Prostate gland (tissue), 2 donors: Measurements from ENCODE around the gene PANK1. TPM values are rescaled to one million over a fixed set of nuclear protein-coding genes. Genes with fewer than 3 reads are reported as not detected.

Experiments
- DNase-seq: peaks from one replicate; pipeline ENCODE4 v3.0.0-alpha.2; 2019; ENCODE audit warnings: low spot score
- H3K27ac ChIP-seq, 2 donors: fragments of 200-600 bp; sonication (generic); 2 replicates each; pipeline ENCODE4 v1.5.1; 2017 to 2019
- H3K27me3 ChIP-seq: fragments of 200-600 bp; sonication (generic); replicated peaks from 2 replicates; pipeline ENCODE4 v1.5.1; 2019; ENCODE audit not compliant: insufficient read depth
- H3K36me3 ChIP-seq, 2 donors: fragments of 200-600 bp; sonication (generic); 1 replicate in 1 of 2; 2 replicates in 1 of 2; pipeline versions ENCODE4 v1.5.1 to v1.8.1; 2017 to 2019
- H3K4me1 ChIP-seq: fragments of 200-600 bp; sonication (generic); replicated peaks from 2 replicates; pipeline ENCODE4 v1.5.1; 2019
- H3K4me3 ChIP-seq, 2 donors: fragments of 200-600 bp; sonication (generic); 2 replicates each; pipeline ENCODE4 v1.5.1; 2017 to 2019
- H3K9me3 ChIP-seq: fragments of 200-600 bp; sonication (generic); 2 replicates; pipeline ENCODE4 v1.5.1; 2017
- CTCF ChIP-seq, 4 experiments: fragments of 200-600 bp in 2 of 4; fragments of 450-650 bp in 2 of 4; sonication (generic) in 2 of 4; IDR thresholded peaks; 1 replicate in 3 of 4; 2 replicates in 1 of 4; pipeline ENCODE4 v1.5.1; 2016 to 2019; ENCODE audit warnings: antibody characterized with exemption in 4 of 4, mild to moderate bottlenecking in 2 of 4, moderate library complexity in 2 of 4
- POLR2A ChIP-seq: fragments of 450-650 bp; IDR thresholded peaks from one replicate; pipeline ENCODE4 v1.6.1; 2016; ENCODE audit warnings: antibody characterized with exemption, mild to moderate bottlenecking
- POLR2AphosphoS5 ChIP-seq: sonication (generic); formaldehyde crosslinking; IDR thresholded peaks from one replicate; pipeline ENCODE4 v1.6.1; 2017; ENCODE audit warnings: antibody characterized with exemption
- WGBS: methylation state at CpG from one replicate; pipeline ENCODE4 v1.1.5; 2018; 5-methylcytosine and 5-hydroxymethylcytosine counted together
- intact Hi-C: fragments of 100-400 bp; cut with DNase I; formaldehyde crosslinking; loops from one replicate; pipeline ENCODE4 v1.14.2; 2022
- total RNA-seq, 2 donors: library from RNA; depleted of rRNA; stranded (reverse); fragments of >200 nt; gene quantifications; one replicate each; pipeline ENCODE4 v1.1.0, GENCODE V29; 2016

The PANK1 gene
- total RNA-seq, 2 donors from 2014 or later = 3.1 to 16.0 TPM

- Histone ChIP-seq H3K4me1 (no peaks in the 10 kb centered on the region), H3K27me3 (no peaks in the 10 kb centered on the region), H3K4me3 (no peak overlapping the region), H3K9me3 (no peaks in the 10 kb centered on the region), H3K36me3 (no peaks in the 10 kb centered on the region), H3K27ac (no peak overlapping the region)
- DNase-seq = no peak
- intact Hi-C loops = no loop called here
- no peak for TF ChIP-seq POLR2A
- no peak for TF ChIP-seq CTCF (IDR thresholded peaks at IDR 0.05)
- no peak for TF ChIP-seq POLR2AphosphoS5
- 85% methylated on average over 7 of the region's 7 CpGs for WGBS
Observed at GRCh38 chr10:89555688-89556445, 89.2 kb downstream of the PANK1 start.

DNA sequence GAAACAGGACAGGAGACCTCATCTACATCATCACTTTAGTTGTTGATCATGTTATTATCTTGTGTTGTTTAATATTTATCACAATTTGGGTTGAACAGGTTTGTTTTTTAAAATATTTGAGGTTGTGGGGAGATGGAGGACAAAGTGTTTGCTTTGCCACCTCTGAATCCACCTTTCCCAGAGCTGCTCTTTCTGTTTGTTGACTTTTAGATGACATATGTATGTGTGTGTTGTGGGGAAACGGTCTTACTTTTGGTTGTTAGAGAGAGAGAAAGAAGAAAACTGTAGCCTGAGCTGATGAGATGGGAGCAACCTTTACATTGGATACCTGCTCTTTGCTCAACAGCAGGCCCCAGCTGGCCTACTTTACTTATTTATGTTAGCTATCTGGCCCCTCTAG is 90.6 kb downstream of the PANK1 start:
- Histone ChIP-seq H3K4me1 (no peaks in the 10 kb centered on the region), H3K9me3 (no peaks in the 10 kb centered on the region), H3K27ac (no peak overlapping the region), H3K27me3 (no peaks in the 10 kb centered on the region), H3K36me3 (no peaks in the 10 kb centered on the region), H3K4me3 (no peak overlapping the region)
- 64% methylated on average over 1 of the region's 1 CpG for WGBS
- TF ChIP-seq POLR2AphosphoS5 (no peak), POLR2A (no peak), CTCF (IDR thresholded peaks at IDR 0.05) (no peak)
- DNase-seq = no peak
- intact Hi-C loops = no loop called here

DNA sequence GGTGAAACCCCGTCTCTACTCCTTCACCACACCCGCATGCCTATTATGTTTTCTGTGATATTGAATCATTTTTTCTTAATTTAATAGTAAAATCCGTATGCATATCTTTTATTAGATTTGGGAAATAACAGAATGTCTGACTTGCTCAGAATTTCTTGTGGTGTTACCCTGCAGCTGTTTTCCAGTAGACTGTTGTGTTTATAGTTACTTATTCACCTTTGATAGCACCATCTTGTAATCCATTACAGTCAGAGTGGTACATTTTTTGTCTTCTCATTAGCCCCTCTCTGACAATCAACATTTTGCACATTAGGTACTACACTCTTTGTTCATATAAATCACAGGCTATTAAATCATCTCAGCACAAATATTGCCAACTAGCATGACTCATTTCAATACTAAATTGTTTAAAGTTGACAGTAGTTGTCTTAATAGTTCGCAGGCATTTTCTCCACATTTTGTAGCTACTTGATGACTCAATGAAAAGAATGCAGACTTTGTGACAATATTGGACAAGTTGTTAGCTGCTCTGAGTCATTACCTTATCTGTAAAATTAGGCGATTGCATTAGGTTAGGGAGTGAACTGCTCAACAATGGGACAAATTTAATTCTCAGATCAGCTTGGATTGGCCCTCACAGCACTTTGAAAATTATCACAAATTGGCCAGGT is 91.8 kb downstream of the PANK1 start:
- TF ChIP-seq POLR2A (no peak), CTCF (IDR thresholded peaks at IDR 0.05) (no peak), POLR2AphosphoS5 (no peak)
- Histone ChIP-seq H3K4me3 (no peak overlapping the region), H3K27ac (no peak overlapping the region), H3K4me1 (no peaks in the 10 kb centered on the region), H3K9me3 (no peaks in the 10 kb centered on the region), H3K36me3 (no peaks in the 10 kb centered on the region), H3K27me3 (no peaks in the 10 kb centered on the region)
- intact Hi-C loops = no loop called here
- no peak for DNase-seq
- WGBS = 49% methylated on average over 5 of the region's 5 CpGs

DNA sequence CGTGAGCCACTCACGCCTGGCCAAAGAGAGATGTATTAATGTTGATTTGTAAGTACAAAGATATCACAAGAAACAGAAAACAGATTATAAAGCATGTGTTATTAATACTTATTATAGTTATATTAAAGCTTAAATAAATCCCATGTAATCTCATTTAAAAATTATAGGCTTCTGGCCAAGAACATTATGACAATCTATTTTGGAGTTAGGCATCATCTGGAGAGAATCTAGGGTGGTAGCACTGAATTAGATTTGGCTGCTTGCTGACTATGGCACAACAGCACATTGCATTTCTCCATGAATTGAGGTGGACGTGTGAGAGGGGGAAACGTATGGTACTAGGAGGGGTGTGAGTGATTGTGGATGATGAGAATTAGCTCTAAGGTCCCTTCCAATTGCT is 92.8 kb downstream of the PANK1 start:
- 87% methylated on average over 4 of the region's 4 CpGs for WGBS
- no peaks in the 10 kb centered on the region for H3K27me3 ChIP-seq
- intact Hi-C loops = no loop called here
- DNase-seq = no peak
- no peaks in the 10 kb centered on the region for H3K9me3 ChIP-seq
- no peaks in the 10 kb centered on the region for H3K4me1 ChIP-seq
- H3K36me3 ChIP-seq = no peaks in the 10 kb centered on the region
- no peak overlapping the region for H3K27ac ChIP-seq
- H3K4me3 ChIP-seq = no peak overlapping the region
- TF ChIP-seq POLR2AphosphoS5 (no peak), CTCF (IDR thresholded peaks at IDR 0.05) (no peak), POLR2A (no peak)

GRCh38 chr10:89550509-89550908 is 94.5 kb downstream of the PANK1 start:
- intact Hi-C loops = no loop called here
- DNase-seq = no peak
- Histone ChIP-seq H3K9me3 (no peaks in the 10 kb centered on the region), H3K27ac (no peak overlapping the region), H3K4me3 (no peak overlapping the region), H3K4me1 (no peaks in the 10 kb centered on the region), H3K27me3 (no peaks in the 10 kb centered on the region), H3K36me3 (no peaks in the 10 kb centered on the region)
- 64% methylated on average over 5 of the region's 5 CpGs for WGBS
- no peak for TF ChIP-seq CTCF (IDR thresholded peaks at IDR 0.05)
- no peak for TF ChIP-seq POLR2AphosphoS5
- no peak for TF ChIP-seq POLR2A
